ENCODE data around the gene ACTA2. TPM values are rescaled to one million over a fixed set of nuclear protein-coding genes. Genes with fewer than 3 reads are reported as not detected.
"Not testable (repeated sequence)": the region's sequence is repeated elsewhere in the genome, so short reads cannot be mapped to it uniquely, and the experiment has no call there.

Gene ACTA2
- total RNA-seq, 1 experiment from 2014 or later = 25.4 TPM

DNA sequence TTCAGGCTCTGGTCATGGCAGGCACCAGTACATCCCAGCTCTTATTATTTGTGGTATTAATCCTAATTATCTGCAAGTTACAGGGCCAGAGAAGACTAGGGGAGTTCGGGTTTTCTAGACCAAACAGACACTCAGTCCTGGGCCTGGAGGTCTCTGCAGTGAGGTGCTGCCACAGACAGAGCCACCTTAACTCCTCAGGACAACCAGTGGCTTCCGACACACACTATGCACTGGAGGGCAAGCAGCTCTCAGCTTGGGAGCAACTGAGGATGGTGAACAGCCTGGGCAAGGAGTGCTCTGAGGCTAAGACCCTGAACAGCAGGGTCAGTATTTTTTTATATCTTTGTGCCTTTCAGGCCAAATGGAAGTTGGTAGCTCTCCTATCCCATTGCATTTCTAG, 19.0 kb downstream of the ACTA2 start:
- BruUV-seq (replicated peaks) = no TSS peak
- Mint-ChIP-seq H3K27ac (ENCODE audit: low read depth, unreplicated experiment) (no peak overlapping the region), H3K4me3 (ENCODE audit: unreplicated experiment) (no peak overlapping the region), H3K4me1 (ENCODE audit: insufficient read depth, unreplicated experiment) (peaks cover 20% of the 10 kb centered on the region), H3K36me3 (ENCODE audit: insufficient read depth, unreplicated experiment) (peaks cover 15% of the 10 kb centered on the region), H3K27me3 (ENCODE audit: insufficient read depth, unreplicated experiment) (no peaks in the 10 kb centered on the region), H3K9me3 (ENCODE audit: unreplicated experiment) (no peaks in the 10 kb centered on the region)
- ChIA-PET POLR2A (interaction anchor here (0.6 to 5.7 kb wide), 13 partner anchors 13 to 363 kb away, joined by 3 to 63 read pairs (median 7); partner anchors contain the start of genes FAS and STAMBPL1), CTCF (interaction anchor here (0.7 to 15.3 kb wide), 53 partner anchors 9 to 454 kb away, joined by 3 to 588 read pairs (median 6); partner anchors contain the start of genes ANKRD22, FAS and STAMBPL1)
- DNase-seq (ENCODE audit: unreplicated experiment) = no peak
- no peak for TF ChIP-seq CTCF (IDR thresholded peaks at IDR 0.05; ENCODE audit: unreplicated experiment)
- intact Hi-C loops (cut with micrococcal nuclease) = loop anchor here (2.0 to 5.0 kb wide), 2 partner anchors 53 to 246 kb away; partner anchors contain the start of gene STAMBPL1

DNA sequence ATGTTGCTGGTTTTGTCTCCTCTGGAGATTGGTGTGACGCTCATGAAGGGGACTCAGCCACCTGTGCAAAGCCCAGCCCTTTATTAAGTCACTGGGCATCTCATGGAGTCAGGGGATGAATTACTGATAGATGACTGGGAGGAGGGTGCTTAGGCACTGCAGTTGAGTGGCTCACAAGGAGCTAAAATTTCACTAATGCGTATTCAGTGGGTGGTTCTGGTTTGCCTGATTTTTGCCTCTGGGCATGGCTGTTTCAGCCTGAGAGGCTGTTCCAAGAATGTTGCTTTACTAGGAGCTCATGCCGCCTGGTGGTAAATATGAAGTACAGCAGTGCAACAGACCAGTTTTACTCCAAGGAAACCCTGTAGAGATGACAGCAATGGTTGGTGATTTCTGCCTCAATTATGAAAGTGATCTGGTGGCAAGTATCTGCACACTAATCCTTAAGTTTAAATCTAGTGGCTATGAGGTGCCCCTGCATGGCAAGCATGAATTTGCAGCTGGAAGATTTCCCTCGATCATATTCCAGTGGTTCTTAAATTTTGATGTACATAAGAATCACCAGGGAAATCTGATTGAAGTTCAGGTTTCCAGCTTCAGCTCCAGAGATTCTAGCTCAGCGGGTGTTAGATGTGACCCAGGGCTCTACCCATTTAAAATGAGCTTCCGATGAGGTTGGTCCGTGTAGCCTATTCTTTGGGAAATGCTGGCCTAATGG, 19.9 kb downstream of the ACTA2 start:
- H3K36me3 Mint-ChIP-seq (ENCODE audit: insufficient read depth, unreplicated experiment) = peaks cover 9% of the 10 kb centered on the region
- peaks cover 25% of the 10 kb centered on the region for H3K4me1 Mint-ChIP-seq (ENCODE audit: insufficient read depth, unreplicated experiment)
- TF ChIP-seq CTCF (IDR thresholded peaks at IDR 0.05; ENCODE audit: unreplicated experiment) = peak; percentile 77
- H3K9me3 Mint-ChIP-seq (ENCODE audit: unreplicated experiment) = no peaks in the 10 kb centered on the region
- BruUV-seq (replicated peaks) = no TSS peak
- intact Hi-C loops (cut with micrococcal nuclease) = loop anchor here (1.0 to 5.0 kb wide), 4 partner anchors 52 to 367 kb away; partner anchors contain the start of gene STAMBPL1
- H3K27me3 Mint-ChIP-seq (ENCODE audit: insufficient read depth, unreplicated experiment) = no peaks in the 10 kb centered on the region
- H3K27ac Mint-ChIP-seq (ENCODE audit: low read depth, unreplicated experiment) = peak overlapping the region; percentile 64
- POLR2A ChIA-PET = interaction anchor here (0.6 to 5.7 kb wide), 21 partner anchors 9 to 366 kb away, joined by 3 to 63 read pairs (median 4); partner anchors contain the start of genes ANKRD22, FAS and STAMBPL1
- CTCF ChIA-PET = interaction anchor here (0.6 to 15.3 kb wide), 56 partner anchors 9 to 453 kb away, joined by 3 to 588 read pairs (median 6); partner anchors contain the start of genes ANKRD22, FAS and STAMBPL1
- no peak overlapping the region for H3K4me3 Mint-ChIP-seq (ENCODE audit: unreplicated experiment)
- peak; percentile 91 for DNase-seq (ENCODE audit: unreplicated experiment)

- Mint-ChIP-seq H3K27ac (ENCODE audit: low read depth, unreplicated experiment) (peak overlapping the region; percentile 64), H3K4me1 (ENCODE audit: insufficient read depth, unreplicated experiment) (peaks cover 27% of the 10 kb centered on the region)
Observed at GRCh38 chr10:88932029-88932428, 20.5 kb downstream of the ACTA2 start.

DNA sequence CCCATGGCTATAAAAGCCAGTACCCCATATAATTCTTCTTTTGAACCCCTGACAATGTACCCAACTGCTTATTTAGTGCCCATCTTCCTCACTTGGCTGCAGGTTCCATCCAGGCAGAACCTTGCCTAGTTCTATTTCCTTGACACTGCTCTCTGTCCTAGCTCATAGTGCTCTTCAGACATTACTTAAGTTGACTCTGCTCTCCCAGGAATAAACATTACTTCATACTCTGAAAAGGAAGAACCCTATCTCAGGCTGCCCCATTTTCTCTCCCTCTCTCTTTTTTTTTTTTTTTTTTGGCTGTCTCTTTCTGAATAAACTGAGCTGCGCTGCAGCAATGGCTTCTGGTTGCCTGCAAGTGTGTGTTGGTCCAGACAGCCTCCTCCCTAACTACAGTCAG, 21.0 kb downstream of the ACTA2 start:
- ChIA-PET POLR2A (interaction anchor here (1.0 to 5.7 kb wide), 7 partner anchors 52 to 100 kb away, joined by 3 to 63 read pairs (median 4); partner anchors contain the start of genes FAS and STAMBPL1), CTCF (interaction anchor here (0.6 to 15.3 kb wide), 19 partner anchors 24 to 1263 kb away, joined by 3 to 588 read pairs (median 11); partner anchors contain the start of genes CH25H, FAS and STAMBPL1)
- Mint-ChIP-seq H3K4me3 (ENCODE audit: unreplicated experiment) (no peak overlapping the region), H3K36me3 (ENCODE audit: insufficient read depth, unreplicated experiment) (peaks cover 7% of the 10 kb centered on the region), H3K27ac (ENCODE audit: low read depth, unreplicated experiment) (no peak overlapping the region), H3K9me3 (ENCODE audit: unreplicated experiment) (no peaks in the 10 kb centered on the region), H3K4me1 (ENCODE audit: insufficient read depth, unreplicated experiment) (peaks cover 32% of the 10 kb centered on the region), H3K27me3 (ENCODE audit: insufficient read depth, unreplicated experiment) (no peaks in the 10 kb centered on the region)
- DNase-seq (ENCODE audit: unreplicated experiment) = no peak
- TF ChIP-seq CTCF (IDR thresholded peaks at IDR 0.05; ENCODE audit: unreplicated experiment) = no peak
- no TSS peak for BruUV-seq (replicated peaks)
- intact Hi-C loops (cut with micrococcal nuclease) = loop anchor here (5.0 kb wide), 1 partner anchor 244 kb away; no protein-coding TSS in a partner anchor

More at GRCh38 chr10:88932029-88932428, 20.5 kb downstream of the ACTA2 start:
- not testable (repeated sequence) for H3K27me3 Mint-ChIP-seq (ENCODE audit: insufficient read depth, unreplicated experiment); H3K4me3 Mint-ChIP-seq (ENCODE audit: unreplicated experiment); BruUV-seq (replicated peaks); DNase-seq (ENCODE audit: unreplicated experiment); H3K9me3 Mint-ChIP-seq (ENCODE audit: unreplicated experiment); H3K36me3 Mint-ChIP-seq (ENCODE audit: insufficient read depth, unreplicated experiment)
- intact Hi-C loops (cut with micrococcal nuclease) = loop anchor here (1.0 to 5.0 kb wide), 4 partner anchors 51 to 367 kb away; partner anchors contain the start of gene STAMBPL1
- CTCF ChIA-PET = interaction anchor here (0.6 to 15.3 kb wide), 39 partner anchors 8 to 1263 kb away, joined by 3 to 588 read pairs (median 8); partner anchors contain the start of genes ANKRD22, FAS and STAMBPL1
- POLR2A ChIA-PET = interaction anchor here (1.0 to 5.7 kb wide), 13 partner anchors 8 to 101 kb away, joined by 3 to 63 read pairs (median 6); partner anchors contain the start of genes ANKRD22, FAS and STAMBPL1
